ENCODE data around the gene ZNF432. TPM values are rescaled to one million over a fixed set of nuclear protein-coding genes. Genes with fewer than 3 reads are reported as not detected.

ZNF432 gene
- total and polyA plus RNA-seq, 2 of the 13 experiments (the other 11 are each of a cell fraction or from before 2014, with no cell fraction given) = 4.1 to 8.7 TPM

DNA sequence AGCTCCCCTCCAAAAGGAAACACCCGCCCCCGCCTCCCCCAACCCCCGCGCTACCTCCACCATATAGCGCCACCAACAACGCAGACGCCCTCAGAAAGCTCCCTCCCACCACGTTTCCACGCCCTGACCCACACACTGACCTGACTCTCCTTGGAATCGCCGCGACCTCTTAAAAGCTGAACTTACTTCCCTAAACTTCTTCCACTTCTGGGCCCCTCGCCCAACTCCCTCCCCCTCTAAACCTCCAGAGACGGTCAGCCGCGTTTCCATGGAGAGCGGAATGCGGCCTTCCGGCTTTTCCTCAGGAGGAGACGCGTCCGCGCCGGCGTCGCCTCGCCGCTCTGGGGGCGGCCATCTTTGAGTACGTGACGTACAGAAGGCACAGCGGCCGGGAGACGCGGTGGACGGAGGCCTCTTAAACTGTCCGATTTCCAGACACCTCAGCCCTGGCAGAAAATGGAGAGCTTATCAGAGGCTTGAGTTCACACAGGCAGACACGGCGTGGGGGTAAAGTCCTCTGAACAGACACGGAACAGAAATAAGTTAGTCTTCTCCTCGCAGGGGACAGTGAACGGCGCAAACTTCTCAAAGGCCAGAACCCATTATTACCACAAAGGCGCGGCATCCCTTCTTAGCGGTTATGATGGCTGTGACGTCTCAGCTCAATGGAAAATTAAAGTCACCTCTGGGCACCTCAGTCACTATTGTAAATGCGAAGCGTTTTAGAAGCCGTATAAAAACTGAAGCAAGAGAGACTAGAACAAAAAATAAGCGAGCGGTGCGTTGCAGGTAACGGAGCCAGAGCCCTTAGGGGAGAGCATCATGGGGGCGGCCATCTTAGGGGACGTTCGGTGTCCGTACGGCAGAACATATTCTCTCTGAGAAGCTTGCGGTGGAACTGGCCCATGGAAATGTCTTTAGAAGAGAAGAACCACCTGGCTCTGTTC, at the start of gene ZNF432 (continued):
- TF ChIP-seq ZNF281 (CRISPR knock-in tag; IDR thresholded peaks at IDR 0.05; ENCODE audit: borderline replicate concordance) (peak; percentile 53; the same call in 1 of the 2 replicates), ZBTB33 (CRISPR knock-in tag; IDR thresholded peaks at IDR 0.05) (peak; percentile 32; the same call in 1 of the 2 replicates), ZNF230 (CRISPR knock-in tag; IDR thresholded peaks at IDR 0.05) (0 out of 2 replicates have a peak, but pooled peaks have one; percentile 67), ZBTB25 (CRISPR knock-in tag; IDR thresholded peaks at IDR 0.05) (0 out of 2 replicates have a peak, but pooled peaks have one; percentile 21), ZNF432 (CRISPR knock-in tag; IDR thresholded peaks at IDR 0.05; ENCODE audit: borderline replicate concordance) (no peak), KAT8 (CRISPR knock-in tag; IDR thresholded peaks at IDR 0.05) (peak; percentile 76), HNRNPLL (IDR thresholded peaks at IDR 0.05; ENCODE audit: low read depth, low read length, poor library complexity, severe bottlenecking) (peak; percentile 88), ZNF841 (CRISPR knock-in tag; IDR thresholded peaks at IDR 0.05; ENCODE audit: borderline replicate concordance) (no peak), KDM2A (CRISPR knock-in tag; IDR thresholded peaks at IDR 0.05; ENCODE audit: borderline replicate concordance, low read depth) (peak; percentile 96), PLRG1 (conservative IDR thresholded peaks at IDR 0.05) (no peak), MXI1 (IDR thresholded peaks at IDR 0.05; ENCODE audit: borderline replicate concordance, low read depth, low read length) (peak; percentile 61; the same call in 1 of the 3 replicates), ZNF691 (CRISPR knock-in tag; IDR thresholded peaks at IDR 0.05; ENCODE audit: borderline replicate concordance, low read depth) (no peak), ZNF263 (CRISPR knock-in tag; IDR thresholded peaks at IDR 0.05) (peak; percentile 32; the same call in 1 of the 2 replicates), KMT2B (CRISPR knock-in tag; IDR thresholded peaks at IDR 0.05) (peak; percentile 88), ZNF788 (CRISPR knock-in tag; IDR thresholded peaks at IDR 0.05; ENCODE audit: borderline replicate concordance) (0 out of 2 replicates have a peak, but pooled peaks have one; percentile 62), CC2D1A (CRISPR knock-in tag; IDR thresholded peaks at IDR 0.05) (0 out of 2 replicates have a peak, but pooled peaks have one; percentile 47), YEATS4 (CRISPR knock-in tag; IDR thresholded peaks at IDR 0.05; ENCODE audit: borderline replicate concordance) (peak; percentile 19; the same call in 1 of the 2 replicates), ZNF484 (CRISPR knock-in tag; IDR thresholded peaks at IDR 0.05; ENCODE audit: borderline replicate concordance, low read depth) (no peak), ZKSCAN1 (IDR thresholded peaks at IDR 0.05; ENCODE audit: low read length) (peak; percentile 7; the same call in 1 of the 2 replicates)
- TF ChIP-seq, protein P1, sequence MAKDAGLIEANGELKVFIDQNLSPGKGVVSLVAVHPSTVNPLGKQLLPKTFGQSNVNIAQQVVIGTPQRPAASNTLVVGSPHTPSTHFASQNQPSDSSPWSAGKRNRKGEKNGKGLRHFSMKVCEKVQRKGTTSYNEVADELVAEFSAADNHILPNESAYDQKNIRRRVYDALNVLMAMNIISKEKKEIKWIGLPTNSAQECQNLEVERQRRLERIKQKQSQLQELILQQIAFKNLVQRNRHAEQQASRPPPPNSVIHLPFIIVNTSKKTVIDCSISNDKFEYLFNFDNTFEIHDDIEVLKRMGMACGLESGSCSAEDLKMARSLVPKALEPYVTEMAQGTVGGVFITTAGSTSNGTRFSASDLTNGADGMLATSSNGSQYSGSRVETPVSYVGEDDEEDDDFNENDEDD (CRISPR knock-in tag; IDR thresholded peaks at IDR 0.05; ENCODE audit: borderline replicate concordance) = peak; percentile 36; the same call in 1 of the 2 replicates
